Lung microvascular endothelial cell (primary cell): ENCODE results near the gene FAM24A. TPM values are rescaled to one million over a fixed set of nuclear protein-coding genes. Genes with fewer than 3 reads are reported as not detected.
"Not testable (repeated sequence)": the region's sequence is repeated elsewhere in the genome, so short reads cannot be mapped to it uniquely, and the experiment has no call there.

Experiments used
- DNase-seq, 2 donors: peaks; one replicate each; pipeline versions ENCODE4 v3.0.0 to v3.0.0-alpha.2; 2010; ENCODE audit warnings: low read depth in 2 of 2
- total RNA-seq: library from RNA; depleted of rRNA; stranded (reverse); fragments of >200 nt; gene quantifications from 2 replicates; pipeline ENCODE4 v1.2.1, GENCODE V29; 2014

Gene FAM24A
- total RNA-seq = not detected in 2 replicates

GRCh38 chr10:122910310-122910709, at the start of gene FAM24A:
FAM24A (plus strand) TSS chr10:122910610; CDS start chr10:122911635, 1,025 bp downstream.
- DNase-seq = no peak

- peak; percentile 59 to 78 for DNase-seq
Observed at GRCh38 chr10:122861711-122862161, 48.7 kb upstream of the FAM24A start.

GRCh38 chr10:122863216-122864193, 46.9 kb upstream of the FAM24A start:
- no peak for DNase-seq

- no peak for DNase-seq
Observed at GRCh38 chr10:122864194-122864592, 46.2 kb upstream of the FAM24A start.

- peak in 1 of 2 donors; percentile 41 for DNase-seq
Observed at GRCh38 chr10:122864901-122865300, 45.5 kb upstream of the FAM24A start.

GRCh38 chr10:122866757-122867482, 43.5 kb upstream of the FAM24A start:
- not testable (repeated sequence) for DNase-seq

- not testable (repeated sequence) for DNase-seq
Observed at GRCh38 chr10:122868768-122869167, 41.6 kb upstream of the FAM24A start.

GRCh38 chr10:122871947-122872346, 38.5 kb upstream of the FAM24A start:
- DNase-seq = not testable (repeated sequence)

- no peak for DNase-seq
Observed at GRCh38 chr10:122875843-122876466, 34.5 kb upstream of the FAM24A start.

GRCh38 chr10:122876467-122876855, 33.9 kb upstream of the FAM24A start:
- DNase-seq = no peak

GRCh38 chr10:122877264-122877663, 33.1 kb upstream of the FAM24A start:
- DNase-seq = no peak

- DNase-seq = peak in 1 of 2 donors; percentile 74
Observed at GRCh38 chr10:122878799-122879338, 31.5 kb upstream of the FAM24A start.

GRCh38 chr10:122879339-122880273, 30.8 kb upstream of the FAM24A start, which contains the start of gene FAM24B:
FAM24B (minus strand) TSS chr10:122879581; CDS start chr10:122850515, 29,066 bp downstream.
- peak; percentile 98 to 99 for DNase-seq

GRCh38 chr10:122882766-122883165, 27.6 kb upstream of the FAM24A start:
- peak in 1 of 2 donors; percentile 47 for DNase-seq

GRCh38 chr10:122884166-122884565, 26.2 kb upstream of the FAM24A start:
- DNase-seq = no peak

- no peak for DNase-seq
Observed at GRCh38 chr10:122894261-122894944, 16.0 kb upstream of the FAM24A start.

- not testable (repeated sequence) for DNase-seq
Observed at GRCh38 chr10:122903861-122904260, 6.5 kb upstream of the FAM24A start.

GRCh38 chr10:122911889-122912484, 1.6 kb downstream of the FAM24A start:
- DNase-seq = peak; percentile 69

GRCh38 chr10:122915700-122916099, 5.3 kb downstream of the FAM24A start:
- no peak for DNase-seq
